GM12878 (cell line): ENCODE data around the gene CARD9.

Experiments
- BACH1 ChIP-seq: fragments of 450-650 bp; IDR thresholded peaks from 2 replicates; pipeline ENCODE4 v1.6.1; 2017; ENCODE audit warnings: mild to moderate bottlenecking, borderline replicate concordance
- NFXL1 ChIP-seq: fragments of 450-650 bp; IDR thresholded peaks from 2 replicates; pipeline ENCODE4 v1.6.1; 2017; ENCODE audit warnings: antibody characterized with exemption, mild to moderate bottlenecking, borderline replicate concordance
- ZNF274 ChIP-seq: IDR thresholded peaks from one replicate; pipeline ENCODE4 v1.8.0; 2011; ENCODE audit not compliant: insufficient read length, insufficient read depth
- TF ChIP-seq, protein P1 (sequence below), 3 experiments: IDR thresholded peaks in 2 of 3; conservative IDR thresholded peaks in 1 of 3; 2 replicates each; pipeline ENCODE4 v1.5.1; 2011; ENCODE audit warnings: low read depth in 3 of 3, low read length in 3 of 3, mild to moderate bottlenecking in 3 of 3, control low read depth in 2 of 3, moderate library complexity in 2 of 3, inconsistent platforms in 1 of 3, mixed read lengths in 1 of 3; ENCODE audit not compliant: control insufficient read depth in 2 of 3, insufficient read depth in 1 of 3; ENCODE audit errors: extremely low read depth in 1 of 3

DNA sequence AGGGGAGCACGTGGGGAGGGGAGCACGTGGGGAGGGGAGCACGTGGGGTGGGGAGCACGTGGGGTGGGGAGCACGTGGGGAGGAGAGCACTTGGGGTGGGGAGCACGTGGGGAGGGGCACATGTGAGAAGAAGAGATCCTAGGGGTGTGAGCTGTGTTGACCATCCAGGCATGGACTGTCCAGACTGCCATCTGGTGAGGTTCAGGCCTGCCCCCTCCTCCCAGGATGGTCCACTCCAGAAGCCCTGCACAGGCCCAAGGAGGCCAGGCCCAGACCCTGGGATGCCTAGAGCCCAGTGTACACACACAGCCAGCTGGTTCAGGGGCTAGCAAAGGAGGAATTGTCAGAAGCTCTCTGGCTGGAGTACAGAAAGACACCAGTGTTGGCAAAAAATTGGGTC, 24.2 kb upstream of the CARD9 start:
- TF ChIP-seq, protein P1, sequence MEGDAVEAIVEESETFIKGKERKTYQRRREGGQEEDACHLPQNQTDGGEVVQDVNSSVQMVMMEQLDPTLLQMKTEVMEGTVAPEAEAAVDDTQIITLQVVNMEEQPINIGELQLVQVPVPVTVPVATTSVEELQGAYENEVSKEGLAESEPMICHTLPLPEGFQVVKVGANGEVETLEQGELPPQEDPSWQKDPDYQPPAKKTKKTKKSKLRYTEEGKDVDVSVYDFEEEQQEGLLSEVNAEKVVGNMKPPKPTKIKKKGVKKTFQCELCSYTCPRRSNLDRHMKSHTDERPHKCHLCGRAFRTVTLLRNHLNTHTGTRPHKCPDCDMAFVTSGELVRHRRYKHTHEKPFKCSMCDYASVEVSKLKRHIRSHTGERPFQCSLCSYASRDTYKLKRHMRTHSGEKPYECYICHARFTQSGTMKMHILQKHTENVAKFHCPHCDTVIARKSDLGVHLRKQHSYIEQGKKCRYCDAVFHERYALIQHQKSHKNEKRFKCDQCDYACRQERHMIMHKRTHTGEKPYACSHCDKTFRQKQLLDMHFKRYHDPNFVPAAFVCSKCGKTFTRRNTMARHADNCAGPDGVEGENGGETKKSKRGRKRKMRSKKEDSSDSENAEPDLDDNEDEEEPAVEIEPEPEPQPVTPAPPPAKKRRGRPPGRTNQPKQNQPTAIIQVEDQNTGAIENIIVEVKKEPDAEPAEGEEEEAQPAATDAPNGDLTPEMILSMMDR (IDR thresholded peaks at IDR 0.05 in 2 of 3, conservative IDR thresholded peaks at IDR 0.05 in 1 of 3; ENCODE audit: control insufficient read depth in 2 of 3, extremely low read depth in 1 of 3, insufficient read depth in 1 of 3, low read depth in 3 of 3, low read length in 3 of 3), result no peak
- TF ChIP-seq ZNF274 (no peak), NFXL1 (no peak), BACH1 (no peak)
